Stomach (tissue), 4 donors: ENCODE measurements around the gene GALNT17.

ENCODE experiments used
- POLR2A ChIP-seq, 4 donors: fragments of 450-650 bp; IDR thresholded peaks; one replicate each; pipeline ENCODE4 v1.6.1; 2016; ENCODE audit warnings: antibody characterized with exemption in 4 of 4, control low read depth in 2 of 4, mild to moderate bottlenecking in 1 of 4, moderate library complexity in 1 of 4
- POLR2AphosphoS5 ChIP-seq, 3 donors: sonication (generic); formaldehyde crosslinking; IDR thresholded peaks; one replicate each; pipeline ENCODE4 v1.6.1; 2016; ENCODE audit warnings: antibody characterized with exemption in 3 of 3
- TF ChIP-seq, protein P1 (sequence below), 7 experiments: fragments of 450-650 bp in 4 of 7; fragments of 200-600 bp in 3 of 7; sonication (generic) in 3 of 7; IDR thresholded peaks; one replicate each; pipeline ENCODE4 v1.5.1; 2016 to 2019; ENCODE audit warnings: antibody characterized with exemption in 7 of 7, control low read depth in 2 of 7, mild to moderate bottlenecking in 1 of 7

DNA sequence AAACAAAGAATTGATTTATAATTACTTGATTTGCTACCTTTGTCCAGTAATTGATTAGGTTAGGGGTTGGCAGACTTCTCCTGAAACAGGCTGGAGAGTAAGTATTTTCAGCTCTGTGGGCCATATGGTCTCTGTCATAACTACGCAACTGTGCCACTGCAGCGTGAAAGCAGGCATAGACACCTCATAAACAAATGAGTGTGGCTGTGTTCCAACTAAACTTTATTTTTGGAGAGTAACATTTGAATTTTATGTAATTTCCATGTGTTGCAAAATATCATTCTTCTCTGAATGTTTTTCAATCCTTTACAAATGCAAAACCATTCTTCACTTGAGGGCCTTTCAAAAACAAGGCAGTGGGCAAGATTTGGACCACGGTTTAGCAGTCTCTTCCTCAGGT, 76.9 kb downstream of the GALNT17 start:
- TF ChIP-seq, protein P1, sequence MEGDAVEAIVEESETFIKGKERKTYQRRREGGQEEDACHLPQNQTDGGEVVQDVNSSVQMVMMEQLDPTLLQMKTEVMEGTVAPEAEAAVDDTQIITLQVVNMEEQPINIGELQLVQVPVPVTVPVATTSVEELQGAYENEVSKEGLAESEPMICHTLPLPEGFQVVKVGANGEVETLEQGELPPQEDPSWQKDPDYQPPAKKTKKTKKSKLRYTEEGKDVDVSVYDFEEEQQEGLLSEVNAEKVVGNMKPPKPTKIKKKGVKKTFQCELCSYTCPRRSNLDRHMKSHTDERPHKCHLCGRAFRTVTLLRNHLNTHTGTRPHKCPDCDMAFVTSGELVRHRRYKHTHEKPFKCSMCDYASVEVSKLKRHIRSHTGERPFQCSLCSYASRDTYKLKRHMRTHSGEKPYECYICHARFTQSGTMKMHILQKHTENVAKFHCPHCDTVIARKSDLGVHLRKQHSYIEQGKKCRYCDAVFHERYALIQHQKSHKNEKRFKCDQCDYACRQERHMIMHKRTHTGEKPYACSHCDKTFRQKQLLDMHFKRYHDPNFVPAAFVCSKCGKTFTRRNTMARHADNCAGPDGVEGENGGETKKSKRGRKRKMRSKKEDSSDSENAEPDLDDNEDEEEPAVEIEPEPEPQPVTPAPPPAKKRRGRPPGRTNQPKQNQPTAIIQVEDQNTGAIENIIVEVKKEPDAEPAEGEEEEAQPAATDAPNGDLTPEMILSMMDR (IDR thresholded peaks at IDR 0.05) = no peak
- TF ChIP-seq POLR2AphosphoS5 (IDR thresholded peaks at IDR 0.05) (no peak), POLR2A (IDR thresholded peaks at IDR 0.05) (no peak)
